ENCODE data around the gene PMEPA1. TPM values are rescaled to one million over a fixed set of nuclear protein-coding genes. Genes with fewer than 3 reads are reported as not detected.

PMEPA1 gene
- total and polyA plus RNA-seq, 2 experiments from 2014 or later, result 6.1 to 11.8 TPM

DNA sequence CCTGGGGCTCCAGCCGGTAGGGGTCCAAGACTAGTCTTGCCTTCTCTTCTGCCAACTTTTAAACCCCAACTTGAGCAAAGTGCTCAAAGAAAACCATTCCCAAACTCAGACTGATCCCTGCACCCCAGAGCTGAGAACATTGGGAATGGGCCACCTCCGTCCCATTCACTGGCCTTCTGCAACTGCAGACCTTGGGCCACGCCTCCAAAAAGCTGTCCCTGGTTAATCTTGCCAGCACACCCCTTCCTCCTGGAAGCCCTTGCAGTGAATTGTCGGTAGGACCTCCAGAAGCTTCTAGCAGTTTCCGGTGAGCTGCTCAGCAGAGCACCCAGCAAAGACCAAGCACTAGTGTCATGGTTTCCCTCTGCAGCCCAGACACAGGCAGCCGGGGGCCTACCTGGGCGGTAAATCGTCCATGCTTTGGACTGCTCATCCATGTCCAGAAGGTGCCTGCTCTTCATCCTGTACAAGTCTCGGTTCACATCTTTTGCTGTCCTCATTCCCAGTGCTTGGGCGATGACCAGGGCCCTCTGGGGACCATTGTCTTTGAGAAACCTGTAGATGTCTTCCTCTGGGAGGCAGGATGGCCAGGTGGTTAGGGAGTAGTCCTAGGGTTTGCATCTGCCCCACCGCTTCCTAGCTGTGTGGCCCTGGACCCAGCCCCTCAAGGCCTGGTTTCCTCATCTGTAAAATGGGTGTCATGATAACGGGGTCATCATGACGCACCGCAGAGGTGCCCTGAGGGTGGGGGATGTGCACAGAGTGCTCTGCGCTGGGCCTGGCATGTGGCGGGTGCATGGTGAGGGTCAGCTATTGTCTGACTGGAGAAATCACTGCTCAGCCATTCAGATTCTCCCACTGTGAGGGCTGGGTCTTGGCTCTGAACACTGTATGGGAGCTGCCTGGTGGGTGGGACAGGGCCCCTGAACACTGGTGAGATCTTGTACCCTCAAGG lies 95.0 kb downstream of the PMEPA1 start:
- H3K9ac ChIP-seq, result no peak overlapping the region
- TF ChIP-seq EZH2 (IDR thresholded peaks at IDR 0.05; ENCODE audit: insufficient read depth, poor library complexity, severe bottlenecking) (no peak), EZH2phosphoT487 (IDR thresholded peaks at IDR 0.05; ENCODE audit: insufficient read depth, low read depth) (no peak)
- H3K9me3 ChIP-seq (ENCODE audit: low read depth), result no peaks in the 10 kb centered on the region
- H3K36me3 ChIP-seq (ENCODE audit: low read depth), result no peaks in the 10 kb centered on the region
- H3K9me2 ChIP-seq (ENCODE audit: insufficient read depth), result no peaks in the 10 kb centered on the region
- DNase-seq, result no peak
- no peaks in the 10 kb centered on the region for H3K4me1 ChIP-seq (ENCODE audit: insufficient read depth)
- no peak overlapping the region for H3K27ac ChIP-seq
- no peak overlapping the region for H3K4me3 ChIP-seq
- no peak overlapping the region for H3K4me2 ChIP-seq (ENCODE audit: unreplicated experiment)
- WGBS, 2 experiments (ENCODE audit: low coverage in 1 of 2, low lambda C conversion rate in 2 of 2, missing lambda C conversion rate in 2 of 2), result 86 to 88% methylated on average over 16 of the region's 16 CpGs
- H3K79me2 ChIP-seq (ENCODE audit: insufficient read depth), result no peaks in the 10 kb centered on the region
- no peaks in the 10 kb centered on the region; the same call in 1 of the 2 replicates for H3K27me3 ChIP-seq (replicated peaks; ENCODE audit: insufficient read depth)
- no peak overlapping the region for H2AFZ ChIP-seq
- in situ Hi-C loops (cut with MboI), result no loop called here
- no peaks in the 10 kb centered on the region for H3F3A ChIP-seq (ENCODE audit: insufficient read depth)
- H4K20me1 ChIP-seq (ENCODE audit: insufficient read depth), result no peaks in the 10 kb centered on the region

DNA sequence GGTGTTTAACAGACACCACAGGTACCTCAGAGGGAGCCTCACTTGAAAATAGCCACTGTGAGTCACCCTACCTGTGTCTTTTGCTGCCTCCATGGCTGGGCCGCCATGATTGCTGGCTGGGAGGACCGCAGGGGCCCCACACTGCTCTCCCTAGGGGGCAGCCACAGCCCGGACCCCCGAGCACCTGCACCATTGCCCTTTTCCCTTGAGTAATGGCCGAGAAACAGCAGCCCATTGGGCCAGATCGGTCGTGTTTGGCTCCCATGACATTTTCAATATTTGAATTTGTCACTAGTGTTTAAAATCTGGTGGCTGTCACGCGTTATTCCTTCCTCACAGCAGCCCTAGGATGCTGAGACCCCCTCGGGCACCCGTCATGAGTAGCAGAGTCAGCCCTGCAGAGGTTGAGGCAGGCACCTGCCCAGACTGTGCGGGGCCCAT lies 96.3 kb downstream of the PMEPA1 start:
- no peak overlapping the region for H3K4me2 ChIP-seq (ENCODE audit: unreplicated experiment)

DNA sequence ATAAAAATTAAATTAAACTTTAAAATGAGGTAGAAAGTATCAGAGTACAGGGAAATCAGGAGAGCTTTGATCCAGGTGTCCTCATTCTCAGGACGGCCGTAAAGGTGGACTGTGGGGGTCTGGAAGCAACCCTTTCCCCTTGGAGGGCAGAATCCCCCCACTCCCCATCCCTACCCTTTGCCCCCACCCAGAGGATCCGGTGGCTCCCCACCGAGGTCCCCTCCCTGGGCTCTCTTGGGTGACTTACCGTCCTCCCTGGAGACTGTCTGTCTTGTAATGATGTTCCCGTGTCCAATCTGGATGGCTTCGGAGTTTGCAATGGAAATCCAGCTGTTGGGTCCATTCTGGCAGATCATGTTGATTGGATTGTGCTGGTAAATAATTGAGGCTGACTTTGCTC lies 96.9 kb downstream of the PMEPA1 start:
- Histone ChIP-seq H3K4me3 (no peak overlapping the region), H4K20me1 (ENCODE audit: insufficient read depth) (no peaks in the 10 kb centered on the region), H3K4me1 (ENCODE audit: insufficient read depth) (no peaks in the 10 kb centered on the region), H3F3A (ENCODE audit: insufficient read depth) (no peaks in the 10 kb centered on the region), H3K9ac (no peak overlapping the region), H3K27me3 (replicated peaks; ENCODE audit: insufficient read depth) (no peaks in the 10 kb centered on the region; the same call in 1 of the 2 replicates), H3K4me2 (ENCODE audit: unreplicated experiment) (no peak overlapping the region), H3K79me2 (ENCODE audit: insufficient read depth) (no peaks in the 10 kb centered on the region), H3K27ac (no peak overlapping the region), H3K9me2 (ENCODE audit: insufficient read depth) (no peaks in the 10 kb centered on the region), H3K9me3 (ENCODE audit: low read depth) (no peaks in the 10 kb centered on the region), H2AFZ (no peak overlapping the region), H3K36me3 (ENCODE audit: low read depth) (no peaks in the 10 kb centered on the region)
- DNase-seq, result no peak
- in situ Hi-C loops (cut with MboI), result no loop called here
- no peak for TF ChIP-seq EZH2 (IDR thresholded peaks at IDR 0.05; ENCODE audit: insufficient read depth, poor library complexity, severe bottlenecking)
- no peak for TF ChIP-seq EZH2phosphoT487 (IDR thresholded peaks at IDR 0.05; ENCODE audit: insufficient read depth, low read depth)
- 71 to 75% methylated on average over 7 of the region's 7 CpGs for WGBS, 2 experiments (ENCODE audit: low coverage in 1 of 2, low lambda C conversion rate in 2 of 2, missing lambda C conversion rate in 2 of 2)

More for the DNA sequence above, 96.3 kb downstream of the PMEPA1 start:
- H3K79me2 ChIP-seq (ENCODE audit: insufficient read depth), result no peaks in the 10 kb centered on the region
- H3K9ac ChIP-seq, result no peak overlapping the region
- H3F3A ChIP-seq (ENCODE audit: insufficient read depth), result no peaks in the 10 kb centered on the region
- H3K4me3 ChIP-seq, result no peak overlapping the region
- no peak for DNase-seq
- H3K27ac ChIP-seq, result no peak overlapping the region
- in situ Hi-C loops (cut with MboI), result no loop called here
- no peaks in the 10 kb centered on the region for H3K9me2 ChIP-seq (ENCODE audit: insufficient read depth)
- no peaks in the 10 kb centered on the region for H3K9me3 ChIP-seq (ENCODE audit: low read depth)
- H3K4me1 ChIP-seq (ENCODE audit: insufficient read depth), result no peaks in the 10 kb centered on the region
- WGBS, 2 experiments (ENCODE audit: low coverage in 1 of 2, low lambda C conversion rate in 2 of 2, missing lambda C conversion rate in 2 of 2), result 67 to 68% methylated on average over 12 of the region's 12 CpGs
- no peak overlapping the region for H2AFZ ChIP-seq
- H4K20me1 ChIP-seq (ENCODE audit: insufficient read depth), result no peaks in the 10 kb centered on the region
- no peaks in the 10 kb centered on the region; the same call in 1 of the 2 replicates for H3K27me3 ChIP-seq (replicated peaks; ENCODE audit: insufficient read depth)
- no peaks in the 10 kb centered on the region for H3K36me3 ChIP-seq (ENCODE audit: low read depth)
- TF ChIP-seq EZH2 (IDR thresholded peaks at IDR 0.05; ENCODE audit: insufficient read depth, poor library complexity, severe bottlenecking), result no peak

DNA sequence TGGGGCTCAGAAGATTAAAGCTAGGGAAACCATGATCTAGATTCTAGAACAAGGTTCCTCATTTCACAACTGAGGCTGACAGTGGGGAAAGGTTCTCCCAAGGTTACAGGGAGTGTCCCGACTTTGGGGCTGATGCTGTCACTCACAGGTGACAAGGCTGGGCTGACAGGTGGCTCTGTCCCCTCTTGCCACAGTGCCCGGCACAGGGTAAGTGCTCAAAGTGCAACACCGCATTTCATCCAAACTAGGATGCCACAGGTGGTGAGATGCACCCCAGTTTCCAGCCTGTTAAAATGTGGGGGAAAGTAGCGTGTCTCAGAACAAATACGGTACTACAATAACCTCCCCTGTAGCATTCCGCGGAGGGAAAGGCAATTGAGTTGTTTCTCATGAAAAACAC lies 97.4 kb downstream of the PMEPA1 start:
- H3K79me2 ChIP-seq (ENCODE audit: insufficient read depth), result no peaks in the 10 kb centered on the region
- H3K36me3 ChIP-seq (ENCODE audit: low read depth), result no peaks in the 10 kb centered on the region
- H3K4me2 ChIP-seq (ENCODE audit: unreplicated experiment), result no peak overlapping the region
- H3K4me1 ChIP-seq (ENCODE audit: insufficient read depth), result no peaks in the 10 kb centered on the region
- TF ChIP-seq EZH2 (IDR thresholded peaks at IDR 0.05; ENCODE audit: insufficient read depth, poor library complexity, severe bottlenecking), result no peak
- TF ChIP-seq EZH2phosphoT487 (IDR thresholded peaks at IDR 0.05; ENCODE audit: insufficient read depth, low read depth), result no peak
- no peak overlapping the region for H3K9ac ChIP-seq
- no peak overlapping the region for H3K4me3 ChIP-seq
- no peak overlapping the region for H3K27ac ChIP-seq
- DNase-seq, result no peak
- no peaks in the 10 kb centered on the region for H3F3A ChIP-seq (ENCODE audit: insufficient read depth)
- H2AFZ ChIP-seq, result no peak overlapping the region
- no peaks in the 10 kb centered on the region for H3K9me3 ChIP-seq (ENCODE audit: low read depth)
- no peaks in the 10 kb centered on the region for H3K9me2 ChIP-seq (ENCODE audit: insufficient read depth)
- no peaks in the 10 kb centered on the region for H4K20me1 ChIP-seq (ENCODE audit: insufficient read depth)
- WGBS, 2 experiments (ENCODE audit: low coverage in 1 of 2, low lambda C conversion rate in 2 of 2, missing lambda C conversion rate in 2 of 2), result 82 to 89% methylated on average over 7 of the region's 7 CpGs
- in situ Hi-C loops (cut with MboI), result no loop called here
- peaks cover 4% of the 10 kb centered on the region for H3K27me3 ChIP-seq (replicated peaks; ENCODE audit: insufficient read depth)
